Cardiac muscle cell (in vitro differentiated cells and primary cell): ENCODE measurements around the gene SNHG17. TPM values are rescaled to one million over a fixed set of nuclear protein-coding genes. Genes with fewer than 3 reads are reported as not detected.
"Not testable (repeated sequence)": the region's sequence is repeated elsewhere in the genome, so short reads cannot be mapped to it uniquely, and the experiment has no call there.

Experiments used
- DNase-seq, 2 donors: peaks; one replicate each; pipeline versions ENCODE4 v3.0.0 to v3.0.0-alpha.2; 2010 to 2017; ENCODE audit warnings: low read depth in 1 of 2, low spot score in 1 of 2
- H3K27ac ChIP-seq: fragments of 200-600 bp; sonication (generic); 2 replicates; pipeline ENCODE4 v1.5.1; 2016
- H3K27me3 ChIP-seq: fragments of 200-600 bp; sonication (generic); 2 replicates; pipeline ENCODE4 v1.6.0; 2016; ENCODE audit warnings: control low read depth
- H3K36me3 ChIP-seq: fragments of 200-600 bp; sonication (generic); 2 replicates; pipeline ENCODE4 v1.5.1; 2016; ENCODE audit warnings: control low read depth
- H3K4me1 ChIP-seq: fragments of 200-600 bp; sonication (generic); 2 replicates; pipeline ENCODE4 v1.8.1; 2017; ENCODE audit warnings: low read depth, mild to moderate bottlenecking, mixed run types
- H3K4me3 ChIP-seq: fragments of 200-600 bp; sonication (generic); 2 replicates; pipeline ENCODE4 v1.5.1; 2016; ENCODE audit warnings: mild to moderate bottlenecking
- H3K9me3 ChIP-seq: fragments of 200-600 bp; sonication (generic); 2 replicates; pipeline ENCODE4 v1.5.1; 2017; ENCODE audit warnings: low read depth, mild to moderate bottlenecking, control low read depth
- polyA plus RNA-seq: library from polyadenylated mRNA; unstranded; fragments of >200 nt; fragmentation: Nextera tagmentation; extraction: Ambion mirVana; gene quantifications from 2 replicates; pipeline ENCODE4 v1.2.1, GENCODE V29; 2016
- total RNA-seq: library from RNA; depleted of rRNA; stranded (reverse); fragments of >200 nt; gene quantifications from 2 replicates; pipeline ENCODE4 v1.2.3, GENCODE V29; 2016
- TF ChIP-seq, protein P1 (sequence below): IDR thresholded peaks from 2 replicates; pipeline ENCODE4 v1.5.1; 2012; ENCODE audit warnings: low read depth, mild to moderate bottlenecking, low read length

Gene SNHG17
- total and polyA plus RNA-seq, 2 experiments from 2014 or later = 16.6 to 31.8 TPM

DNA sequence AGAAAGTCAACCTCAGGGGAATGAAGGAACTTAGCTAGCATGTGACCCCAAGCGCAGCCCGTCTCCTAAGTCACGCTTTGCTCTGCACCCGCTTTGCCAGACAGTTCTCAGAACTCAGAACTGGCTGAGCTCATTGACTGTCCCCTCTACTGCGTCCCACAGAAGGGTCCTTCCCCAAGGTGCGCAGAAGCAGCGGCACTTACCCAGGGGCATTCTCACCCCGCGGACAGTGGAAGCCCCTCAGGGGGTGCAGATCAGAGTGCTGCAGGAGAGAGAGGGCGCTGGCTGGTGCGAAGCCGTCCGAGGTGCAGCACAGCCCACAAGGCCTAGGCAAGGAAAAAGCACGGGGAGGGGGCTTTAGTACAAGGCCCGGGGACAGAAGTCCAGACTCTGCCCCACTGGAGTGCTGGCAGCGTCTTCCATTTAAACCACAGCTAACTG is 807 bp downstream of the SNHG17 start:
- DNase-seq = peak; percentile 24 to 28
- H3K4me3 ChIP-seq = peak overlapping the region; percentile 74
- H3K9me3 ChIP-seq = no peaks in the 10 kb centered on the region
- peaks cover 39% of the 10 kb centered on the region for H3K36me3 ChIP-seq
- H3K27ac ChIP-seq = peak overlapping the region; percentile 75
- TF ChIP-seq, protein P1, sequence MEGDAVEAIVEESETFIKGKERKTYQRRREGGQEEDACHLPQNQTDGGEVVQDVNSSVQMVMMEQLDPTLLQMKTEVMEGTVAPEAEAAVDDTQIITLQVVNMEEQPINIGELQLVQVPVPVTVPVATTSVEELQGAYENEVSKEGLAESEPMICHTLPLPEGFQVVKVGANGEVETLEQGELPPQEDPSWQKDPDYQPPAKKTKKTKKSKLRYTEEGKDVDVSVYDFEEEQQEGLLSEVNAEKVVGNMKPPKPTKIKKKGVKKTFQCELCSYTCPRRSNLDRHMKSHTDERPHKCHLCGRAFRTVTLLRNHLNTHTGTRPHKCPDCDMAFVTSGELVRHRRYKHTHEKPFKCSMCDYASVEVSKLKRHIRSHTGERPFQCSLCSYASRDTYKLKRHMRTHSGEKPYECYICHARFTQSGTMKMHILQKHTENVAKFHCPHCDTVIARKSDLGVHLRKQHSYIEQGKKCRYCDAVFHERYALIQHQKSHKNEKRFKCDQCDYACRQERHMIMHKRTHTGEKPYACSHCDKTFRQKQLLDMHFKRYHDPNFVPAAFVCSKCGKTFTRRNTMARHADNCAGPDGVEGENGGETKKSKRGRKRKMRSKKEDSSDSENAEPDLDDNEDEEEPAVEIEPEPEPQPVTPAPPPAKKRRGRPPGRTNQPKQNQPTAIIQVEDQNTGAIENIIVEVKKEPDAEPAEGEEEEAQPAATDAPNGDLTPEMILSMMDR = no peak
- H3K4me1 ChIP-seq = no peaks in the 10 kb centered on the region
- H3K27me3 ChIP-seq = no peaks in the 10 kb centered on the region

DNA sequence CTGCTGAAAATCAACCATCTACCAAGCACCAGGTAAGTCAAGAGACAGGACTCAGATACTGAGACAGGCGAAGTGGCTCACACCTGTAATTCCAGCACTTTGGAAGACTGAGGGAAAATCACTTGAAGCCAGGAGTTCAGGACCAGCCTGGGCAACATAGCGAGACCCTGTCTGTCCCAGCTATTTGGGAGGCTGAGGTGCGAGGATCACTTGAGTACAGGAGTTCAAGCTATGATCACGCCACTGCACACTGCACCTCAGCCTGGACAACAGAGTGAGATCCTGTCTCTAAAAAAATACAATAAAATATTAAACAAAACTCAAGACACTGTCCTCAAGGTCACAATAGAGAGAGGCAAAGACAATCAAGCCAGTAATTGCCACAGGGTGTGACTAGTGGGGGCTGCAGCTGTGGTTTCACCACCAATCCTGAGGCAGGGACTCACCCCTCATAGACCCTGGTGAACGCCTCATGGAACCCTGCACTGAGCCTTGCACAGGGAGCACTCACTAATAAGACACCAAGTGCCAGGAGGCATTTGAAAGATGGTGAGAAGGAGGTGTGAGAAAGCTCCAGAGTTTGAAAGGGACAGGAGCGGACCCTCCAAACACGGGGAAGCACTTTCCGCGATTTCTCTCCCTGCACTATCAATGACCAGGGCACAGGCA is 1.7 kb downstream of the SNHG17 start:
- Histone ChIP-seq H3K9me3 (no peaks in the 10 kb centered on the region), H3K4me1 (no peaks in the 10 kb centered on the region), H3K36me3 (peaks cover 48% of the 10 kb centered on the region), H3K4me3 (peak overlapping the region; percentile 74), H3K27me3 (no peaks in the 10 kb centered on the region), H3K27ac (no peak overlapping the region)
- TF ChIP-seq, protein P1 = no peak
- DNase-seq = no peak

DNA sequence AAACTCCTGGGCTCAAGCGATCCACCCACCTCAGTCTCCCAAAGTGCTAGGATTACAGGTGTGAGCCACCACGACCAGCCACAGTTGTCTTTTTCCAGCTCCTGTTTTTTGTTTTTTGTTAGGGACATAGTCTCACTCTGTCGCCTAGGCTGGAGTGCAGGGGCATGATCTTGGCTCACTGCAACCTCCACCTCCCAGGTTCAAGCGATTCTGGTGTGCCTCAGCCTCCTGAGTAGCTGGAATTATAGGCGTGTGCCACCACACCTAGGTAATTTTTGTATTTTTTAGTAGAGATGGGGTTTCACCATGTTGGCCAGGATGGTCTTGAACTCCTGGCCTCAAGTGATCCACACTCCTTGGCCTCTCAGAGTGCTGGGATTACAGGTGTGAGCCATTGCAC is 2.3 kb downstream of the SNHG17 start:
- H3K9me3 ChIP-seq, H3K4me1 ChIP-seq, H3K27ac ChIP-seq, H3K27me3 ChIP-seq, H3K4me3 ChIP-seq, DNase-seq: not testable (repeated sequence)
- peaks cover 53% of the 10 kb centered on the region for H3K36me3 ChIP-seq

DNA sequence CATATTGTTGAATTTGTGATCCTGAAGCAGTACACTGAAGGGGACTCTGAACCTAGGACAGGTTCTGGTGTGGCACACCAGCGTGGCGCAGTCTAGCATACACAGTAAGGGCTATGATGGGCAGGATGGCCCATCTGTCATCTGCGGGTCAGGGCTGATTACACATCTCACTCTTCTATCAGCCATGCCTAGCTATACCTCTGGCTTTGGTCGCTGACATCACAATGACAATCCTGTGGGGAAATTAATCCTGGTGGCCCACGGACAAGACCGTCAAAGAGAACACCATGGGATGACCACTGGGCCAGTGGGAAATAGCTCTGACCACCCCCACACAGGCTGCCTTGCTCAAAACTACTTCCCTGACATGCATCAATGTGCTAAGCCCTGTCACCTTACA is 2.8 kb downstream of the SNHG17 start:
- H3K4me3 ChIP-seq = no peak overlapping the region
- H3K9me3 ChIP-seq = no peaks in the 10 kb centered on the region
- H3K36me3 ChIP-seq = peaks cover 57% of the 10 kb centered on the region
- no peak for DNase-seq
- no peak overlapping the region for H3K27ac ChIP-seq
- H3K27me3 ChIP-seq = no peaks in the 10 kb centered on the region
- no peaks in the 10 kb centered on the region for H3K4me1 ChIP-seq
- TF ChIP-seq, protein P1 = no peak

DNA sequence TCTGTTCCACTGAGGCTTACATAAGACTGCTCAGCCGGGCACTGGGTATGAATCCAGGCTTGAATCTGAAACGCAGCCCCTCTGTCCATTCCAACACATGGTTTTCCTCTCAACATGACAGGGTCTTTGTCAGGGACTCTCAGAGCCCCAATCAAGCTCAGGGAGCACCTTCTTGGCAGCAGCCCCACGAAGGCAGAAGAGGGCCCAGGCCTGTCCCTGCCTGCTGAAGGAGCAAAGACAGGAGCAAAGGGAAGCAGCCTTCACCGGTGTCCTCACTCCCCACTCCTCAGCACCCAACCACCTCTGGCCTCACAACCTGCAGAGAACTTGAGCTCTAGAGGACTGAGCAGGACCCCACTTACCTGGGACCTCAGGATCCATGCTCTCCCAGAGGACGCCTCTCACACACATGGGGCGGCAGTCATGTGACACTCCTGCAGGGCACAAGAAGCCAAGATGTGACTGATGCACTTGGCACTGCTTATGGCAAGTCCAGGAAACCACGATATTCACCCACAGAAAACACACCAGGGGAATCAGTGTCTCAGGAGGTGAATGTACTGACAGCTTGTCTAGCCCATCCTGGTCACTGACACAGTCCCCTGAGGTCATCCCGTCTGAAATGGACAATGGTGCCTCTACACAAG is 4.3 kb downstream of the SNHG17 start:
- Histone ChIP-seq H3K27ac (no peak overlapping the region), H3K9me3 (no peaks in the 10 kb centered on the region), H3K4me1 (no peaks in the 10 kb centered on the region), H3K4me3 (no peak overlapping the region), H3K27me3 (no peaks in the 10 kb centered on the region), H3K36me3 (peaks cover 68% of the 10 kb centered on the region)
- no peak for DNase-seq
- TF ChIP-seq, protein P1 = no peak

DNA sequence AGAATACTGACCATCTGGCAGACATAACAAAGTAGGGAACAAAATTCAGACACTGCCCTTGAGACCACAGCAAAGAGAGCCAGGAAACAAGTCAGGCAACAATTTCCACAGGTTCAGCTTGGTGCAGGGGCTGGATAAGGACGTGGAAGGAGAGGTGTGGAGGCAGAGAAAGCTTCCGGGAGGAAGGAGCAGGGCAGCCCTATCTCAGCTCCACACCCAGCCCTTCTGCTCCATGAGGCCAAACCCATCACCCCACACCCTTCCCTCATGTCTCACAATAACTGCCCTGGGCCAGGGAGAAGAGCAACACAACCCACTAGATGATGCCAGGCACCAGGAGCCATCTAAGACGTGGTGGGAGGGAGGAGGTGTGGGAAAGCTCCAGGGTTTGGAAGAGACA is 5.8 kb downstream of the SNHG17 start:
- no peak overlapping the region for H3K27ac ChIP-seq
- TF ChIP-seq, protein P1 = no peak
- DNase-seq = no peak
- no peaks in the 10 kb centered on the region for H3K27me3 ChIP-seq
- H3K36me3 ChIP-seq = peaks cover 82% of the 10 kb centered on the region
- no peaks in the 10 kb centered on the region for H3K9me3 ChIP-seq
- H3K4me3 ChIP-seq = no peak overlapping the region
- no peaks in the 10 kb centered on the region for H3K4me1 ChIP-seq
